Left renal pelvis (tissue), 4 donors: Measurements from ENCODE around the gene SERPING1. TPM values are rescaled to one million over a fixed set of nuclear protein-coding genes. Genes with fewer than 3 reads are reported as not detected.
A peak's percentile ranks its signal among the peaks of the same experiment; 100 is the strongest.

Source experiments
- DNase-seq, 4 donors: peaks; one replicate each; pipeline ENCODE4 v3.0.0-alpha.2; 2013; ENCODE audit warnings: low read depth in 4 of 4, low spot score in 3 of 4
- polyA plus RNA-seq, 4 donors: library from polyadenylated mRNA; unstranded; fragments of 120-200 nt; gene quantifications; one replicate each; pipeline ENCODE4 v1.2.1, GENCODE V29; 2013; ENCODE audit not compliant: insufficient read length in 4 of 4

The SERPING1 gene
- polyA plus RNA-seq, 4 donors: 139 to 440 (median 176) TPM

DNA sequence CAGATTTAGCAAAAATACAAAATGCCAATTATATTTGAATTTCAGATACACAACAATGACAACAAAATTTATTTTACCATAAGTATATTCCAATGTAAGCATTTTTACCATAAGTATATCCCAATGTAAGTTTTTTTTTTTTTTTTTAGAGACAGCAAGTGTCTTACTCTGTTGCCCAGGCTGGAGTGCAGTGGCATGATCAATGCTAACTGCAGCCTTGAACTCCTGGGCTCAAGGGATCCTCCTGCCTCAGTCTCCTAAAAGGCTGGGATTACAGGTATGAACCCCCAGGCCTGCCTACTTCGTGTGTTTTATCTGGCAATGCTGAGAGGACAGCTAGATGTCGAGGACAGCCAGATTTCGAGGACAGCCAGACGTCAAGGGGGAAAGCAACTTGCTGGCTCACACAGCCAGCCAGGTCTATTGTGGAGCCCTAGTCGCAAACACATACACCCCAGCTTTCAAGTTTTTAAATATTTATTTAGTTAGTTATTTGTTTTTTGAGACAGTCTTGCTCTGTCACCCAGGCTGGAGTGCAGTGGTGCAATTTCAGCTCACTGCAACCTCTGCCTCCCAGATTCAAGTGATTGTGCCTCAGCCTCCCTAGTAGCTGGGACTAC lies 1.1 kb upstream of the SERPING1 start:
- DNase-seq: no peak

- DNase-seq: peak; percentile 54 to 71 (median 67)
Measured at GRCh38 chr11:57597916-57598830, 688 bp downstream of the SERPING1 start.

- peak in 1 of 4 donors; percentile 19 for DNase-seq
Measured at GRCh38 chr11:57598831-57599155, 1.3 kb downstream of the SERPING1 start.

GRCh38 chr11:57599381-57599780 lies 1.9 kb downstream of the SERPING1 start:
- DNase-seq: no peak

GRCh38 chr11:57601297-57601696 lies 3.8 kb downstream of the SERPING1 start:
- DNase-seq: no peak

DNA sequence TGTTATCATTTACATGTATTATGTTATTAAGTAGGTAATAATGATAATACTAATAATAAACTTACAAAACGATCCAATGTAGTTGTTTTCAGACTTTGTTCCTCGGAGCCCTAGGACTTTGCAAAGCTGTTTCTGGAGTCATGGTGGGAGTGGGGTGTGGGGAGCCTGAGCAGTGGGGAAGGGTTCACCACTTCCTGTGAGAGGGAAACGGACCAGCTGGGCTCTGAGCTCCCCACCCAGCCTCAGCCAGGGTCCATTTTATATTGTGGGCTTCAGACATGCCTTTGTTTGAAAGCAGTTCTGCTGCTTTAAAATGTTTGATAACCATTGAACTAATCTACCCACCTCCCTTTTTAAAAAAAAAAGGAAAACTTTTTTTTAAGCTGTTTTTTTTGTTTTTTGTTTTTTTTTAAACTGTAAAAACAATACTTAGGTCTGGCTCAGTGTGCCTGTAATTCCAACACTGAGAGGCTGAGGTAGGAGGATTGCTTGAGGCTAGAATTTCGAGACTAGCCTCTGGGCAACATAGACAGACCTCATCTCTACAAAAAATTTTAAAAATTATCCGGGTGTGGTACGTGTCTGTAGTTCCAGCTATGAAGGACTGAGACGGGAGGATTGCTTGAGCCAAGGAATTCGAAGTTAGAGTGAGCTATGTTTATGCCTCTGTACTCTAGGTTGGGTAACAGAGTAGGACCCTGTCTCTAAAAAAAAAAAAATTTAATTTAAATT lies 7.0 kb downstream of the SERPING1 start:
- no peak for DNase-seq

GRCh38 chr11:57605028-57605420 lies 7.5 kb downstream of the SERPING1 start:
- DNase-seq: no peak

GRCh38 chr11:57610170-57610569 lies 12.7 kb downstream of the SERPING1 start:
- DNase-seq: no peak

DNA sequence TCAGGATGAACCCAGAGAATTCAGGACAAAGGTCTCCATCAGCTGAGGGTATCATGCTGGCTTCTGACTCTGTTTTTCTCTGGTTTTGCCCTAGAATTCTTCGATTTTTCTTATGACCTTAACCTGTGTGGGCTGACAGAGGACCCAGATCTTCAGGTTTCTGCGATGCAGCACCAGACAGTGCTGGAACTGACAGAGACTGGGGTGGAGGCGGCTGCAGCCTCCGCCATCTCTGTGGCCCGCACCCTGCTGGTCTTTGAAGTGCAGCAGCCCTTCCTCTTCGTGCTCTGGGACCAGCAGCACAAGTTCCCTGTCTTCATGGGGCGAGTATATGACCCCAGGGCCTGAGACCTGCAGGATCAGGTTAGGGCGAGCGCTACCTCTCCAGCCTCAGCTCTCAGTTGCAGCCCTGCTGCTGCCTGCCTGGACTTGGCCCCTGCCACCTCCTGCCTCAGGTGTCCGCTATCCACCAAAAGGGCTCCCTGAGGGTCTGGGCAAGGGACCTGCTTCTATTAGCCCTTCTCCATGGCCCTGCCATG lies 16.8 kb downstream of the SERPING1 start:
- DNase-seq: no peak

- DNase-seq: no peak
Measured at GRCh38 chr11:57615308-57615707, 17.8 kb downstream of the SERPING1 start.

DNA sequence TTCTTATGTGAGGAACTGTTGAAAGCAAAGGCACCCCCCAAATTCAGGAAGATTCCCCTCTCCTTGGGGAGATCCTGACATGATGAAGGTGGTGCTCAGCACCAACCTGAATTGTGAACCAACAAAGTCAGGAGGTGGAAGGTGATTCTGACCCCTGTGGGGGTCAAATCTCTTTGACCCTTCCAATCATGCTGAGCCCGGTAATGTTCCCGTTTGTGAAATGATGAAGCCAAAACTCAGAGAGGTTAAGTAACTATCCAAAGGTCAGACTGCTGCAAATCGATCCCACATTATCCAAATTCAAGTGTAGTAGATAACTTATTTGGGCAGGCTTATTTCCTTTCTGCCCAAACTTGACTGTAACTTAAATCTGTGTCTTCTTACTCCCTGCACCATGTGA lies 19.1 kb downstream of the SERPING1 start:
- DNase-seq: no peak

DNA sequence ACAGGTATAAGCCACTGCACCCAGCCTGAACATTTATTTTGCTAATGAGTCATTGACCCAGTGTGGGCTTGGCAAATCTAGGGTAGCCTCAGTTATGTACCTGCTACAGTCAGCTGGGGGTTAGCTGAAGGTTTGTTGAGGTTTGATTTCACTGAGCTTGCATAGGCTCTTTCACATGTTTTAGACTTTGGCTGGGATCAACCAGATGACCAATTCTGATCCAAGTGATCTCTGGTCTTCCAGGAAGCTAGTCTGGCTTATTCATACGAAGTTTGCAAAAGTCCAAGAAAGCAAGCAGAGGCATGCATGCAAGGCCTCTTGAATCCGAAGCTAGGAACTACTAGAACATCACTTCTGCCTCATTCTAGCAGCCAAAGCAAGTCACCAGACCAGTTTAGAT lies 21.0 kb downstream of the SERPING1 start:
- DNase-seq: no peak

DNA sequence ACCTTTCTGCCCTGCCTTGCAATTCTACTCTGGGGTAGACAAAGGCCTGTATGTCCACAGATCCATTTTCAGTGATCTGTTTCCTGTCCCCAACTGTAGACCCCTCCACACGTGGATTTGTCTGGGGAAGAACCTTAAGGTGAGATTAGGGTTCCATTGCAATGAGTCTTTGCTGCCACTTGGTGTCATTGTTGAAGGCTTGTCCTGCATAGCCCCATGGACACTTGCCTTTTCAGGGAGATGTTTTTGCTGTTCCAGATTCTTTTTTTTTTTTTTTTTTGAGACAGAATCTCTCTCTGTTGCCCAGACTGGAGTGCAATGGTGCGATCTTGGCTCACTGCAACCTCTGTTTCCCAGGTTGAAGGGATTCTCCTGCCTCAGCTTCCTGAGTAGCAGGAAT lies 21.8 kb downstream of the SERPING1 start:
- DNase-seq: no peak

GRCh38 chr11:57620467-57620866 lies 23.0 kb downstream of the SERPING1 start:
- no peak for DNase-seq

DNA sequence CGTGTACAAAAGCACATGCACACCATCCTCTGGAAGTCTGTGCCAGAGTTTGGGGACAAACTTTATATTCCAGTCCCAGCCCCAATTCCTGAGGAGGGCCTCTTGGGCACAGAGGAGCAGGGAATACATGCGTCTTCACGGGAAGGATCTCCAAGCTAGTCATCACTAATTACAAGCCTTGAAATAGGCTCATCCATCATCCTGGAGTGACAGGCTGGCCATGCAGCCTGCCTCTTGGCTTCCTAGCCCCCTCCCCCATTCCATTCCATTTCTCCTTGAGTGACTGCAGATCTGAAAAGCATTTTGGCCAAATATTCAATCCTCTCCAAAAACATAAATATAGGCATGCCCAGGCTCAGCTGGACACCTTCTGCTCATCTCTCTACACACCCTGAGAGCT lies 24.8 kb downstream of the SERPING1 start:
- DNase-seq: no peak

GRCh38 chr11:57624864-57625263 lies 27.4 kb downstream of the SERPING1 start:
- no peak for DNase-seq

GRCh38 chr11:57626895-57627294 lies 29.4 kb downstream of the SERPING1 start:
- DNase-seq: no peak

DNA sequence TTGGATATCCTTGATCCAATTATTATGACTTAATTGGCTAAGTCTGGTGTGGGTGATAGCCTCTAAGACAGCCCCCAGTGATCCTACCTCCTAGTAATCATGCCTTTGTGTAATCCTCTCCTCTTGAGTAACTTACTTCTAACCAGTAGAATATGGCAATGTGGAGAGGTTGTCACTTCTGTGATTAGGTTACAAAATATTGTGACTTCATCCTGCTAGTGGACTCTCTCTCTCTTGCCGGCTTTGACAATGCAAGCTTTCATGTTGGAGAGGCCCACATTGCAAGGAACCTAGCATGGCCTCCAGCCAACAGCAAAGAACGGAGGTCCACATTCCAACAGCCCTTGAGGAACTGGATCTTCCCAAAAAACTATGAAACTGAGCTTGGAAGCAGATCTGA lies 32.7 kb downstream of the SERPING1 start:
- no peak for DNase-seq

- DNase-seq: no peak
Measured at GRCh38 chr11:57632116-57632515, 34.6 kb downstream of the SERPING1 start.

DNA sequence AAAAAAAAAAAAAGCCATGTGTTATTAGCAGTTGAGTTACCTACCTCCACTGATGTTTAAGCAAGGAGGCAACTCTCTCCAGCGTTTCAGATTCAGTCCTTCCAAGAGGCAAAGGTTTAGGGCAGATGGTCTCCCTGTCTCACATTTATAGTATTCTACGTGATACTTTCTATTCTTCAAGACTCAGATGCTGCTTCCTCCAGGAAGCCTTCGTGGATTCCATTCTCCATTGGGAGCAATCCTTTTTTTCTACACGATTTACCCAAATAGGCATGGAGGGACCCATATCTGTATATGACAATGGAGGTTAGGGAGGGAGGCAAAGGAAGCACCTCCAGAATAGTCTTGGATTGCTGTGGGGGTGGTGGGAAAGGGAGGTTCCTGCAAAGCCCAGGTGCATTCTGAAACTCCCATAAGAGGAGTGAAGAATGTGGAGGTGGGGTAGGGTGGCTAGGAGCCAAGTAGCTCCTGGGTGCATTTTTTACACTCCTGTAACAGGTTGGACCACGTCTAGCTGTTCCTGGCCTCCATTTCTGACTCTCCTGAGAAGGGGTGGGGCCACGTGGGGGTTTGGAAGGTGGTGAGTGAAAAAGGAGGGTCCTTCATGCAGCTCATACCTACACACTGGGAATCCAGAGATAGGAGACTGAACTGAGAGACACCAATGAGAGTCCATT lies 36.0 kb downstream of the SERPING1 start:
- no peak for DNase-seq

DNA sequence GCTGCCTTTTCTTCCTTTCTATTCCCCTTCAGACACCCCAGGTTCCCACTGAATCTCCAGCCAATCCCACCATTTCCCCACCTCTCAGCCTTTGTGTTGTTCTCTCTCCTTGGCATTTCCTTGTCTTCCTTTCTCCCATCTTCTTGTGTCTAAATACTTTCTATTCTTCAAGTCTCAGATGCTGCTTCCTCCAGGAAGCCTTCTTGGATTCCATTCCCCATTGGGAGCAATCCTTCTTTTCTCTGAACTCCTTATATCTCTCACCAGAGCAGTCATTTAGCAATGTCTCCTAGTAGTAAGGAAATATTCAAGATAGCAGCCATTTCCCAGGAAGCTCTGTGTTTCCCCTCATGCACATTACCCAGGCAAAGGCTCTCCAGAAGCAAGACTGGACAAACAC lies 36.8 kb downstream of the SERPING1 start:
- no peak for DNase-seq
